Endothelial cell of umbilical vein (primary cell): ENCODE data around the gene ITGA2. TPM values are rescaled to one million over a fixed set of nuclear protein-coding genes. Genes with fewer than 3 reads are reported as not detected.
A peak's percentile ranks its signal among the peaks of the same experiment; 100 is the strongest.

ENCODE experiments used
- BruUV-seq: library from RNA; stranded (reverse); fragments of 400-500 nt; replicated peaks from 2 replicates; lab custom pipeline; 2021; lab: Mats Ljungman, UMichigan
- CTCF ChIA-PET: fragments of 300-600, 350-600 bp; sonication (Branson Sonifier 250); formaldehyde crosslinking; loops from one replicate; lab custom pipeline; 2021; ENCODE audit warnings: antibody characterized with exemption, inconsistent platforms; lab: Charles Lee
- POLR2A ChIA-PET: fragments of 300-600, 350-600 bp; sonication (Branson Sonifier 250); formaldehyde crosslinking; loops from one replicate; lab custom pipeline; 2021; ENCODE audit warnings: antibody characterized with exemption, inconsistent platforms; lab: Charles Lee
- DNase-seq: peaks from one replicate; pipeline ENCODE4 v3.0.0-alpha.2; 2011; ENCODE audit warnings: low read depth, low spot score
- FAIRE-seq: peaks from 2 replicates; lab custom pipeline; 2011; peaks lifted over from hg19 to GRCh38; lab: Jason Lieb, UNC
- H2AFZ ChIP-seq: 2 replicates; pipeline ENCODE4 v1.6.0; 2012; ENCODE audit warnings: low read depth, low read length, control low read depth, inconsistent platforms
- H3K27ac ChIP-seq: 2 replicates; pipeline ENCODE4 v1.5.1; 2011; ENCODE audit warnings: low read depth, mild to moderate bottlenecking, control low read depth, low read length, moderate library complexity; ENCODE audit not compliant: insufficient read depth
- H3K27me3 ChIP-seq, 2 experiments: 2 replicates each; pipeline versions ENCODE4 v1.6.0 to v1.6.1; 2011; ENCODE audit warnings: low read length in 2 of 2, mixed read lengths in 1 of 2; ENCODE audit not compliant: control insufficient read depth in 2 of 2, insufficient read depth in 2 of 2
- H3K36me3 ChIP-seq, 2 experiments: 2 replicates in 1 of 2; 3 replicates in 1 of 2; pipeline ENCODE4 v1.5.1; 2011; ENCODE audit warnings: low read length in 2 of 2, mild to moderate bottlenecking in 1 of 2, moderate library complexity in 1 of 2; ENCODE audit not compliant: control insufficient read depth in 2 of 2, insufficient read depth in 2 of 2; ENCODE audit errors: extremely low read depth in 1 of 2
- H3K4me1 ChIP-seq: 3 replicates; pipeline ENCODE4 v1.5.1; 2011; ENCODE audit warnings: mild to moderate bottlenecking, low read length; ENCODE audit not compliant: control insufficient read depth, insufficient read depth; ENCODE audit errors: extremely low read depth
- H3K4me2 ChIP-seq: 2 replicates; pipeline ENCODE4 v1.6.1; 2011; ENCODE audit warnings: low read length, control low read depth, mixed read lengths; ENCODE audit not compliant: insufficient read depth
- H3K4me3 ChIP-seq, 3 experiments: fragments of 200-600 bp in 1 of 3; sonication (generic), shearing (Covaris generic) in 1 of 3; replicated peaks in 1 of 3; 2 replicates each; pipeline ENCODE4 v1.5.1; 2011 to 2016; ENCODE audit warnings: control low read depth in 3 of 3, low read length in 3 of 3, mild to moderate bottlenecking in 2 of 3, inconsistent platforms in 1 of 3, low read depth in 1 of 3, moderate library complexity in 1 of 3; ENCODE audit not compliant: insufficient read depth in 1 of 3
- H3K79me2 ChIP-seq: 2 replicates; pipeline ENCODE4 v1.6.0; 2012; ENCODE audit warnings: low read length, inconsistent platforms; ENCODE audit not compliant: control insufficient read depth, insufficient read depth
- H3K9ac ChIP-seq: replicated peaks from 2 replicates; pipeline ENCODE3; 2011; ENCODE audit warnings: low read length, control low read depth; ENCODE audit not compliant: insufficient read depth; ENCODE audit errors: extremely low read depth
- H3K9me1 ChIP-seq: replicated peaks from 3 replicates; pipeline ENCODE4 v1.6.0; 2011; ENCODE audit warnings: mild to moderate bottlenecking, low read length; ENCODE audit not compliant: control insufficient read depth, insufficient read depth; ENCODE audit errors: extremely low read depth
- H3K9me3 ChIP-seq: replicated peaks from 2 replicates; pipeline ENCODE4 v1.5.1; 2012; ENCODE audit warnings: low read length, inconsistent platforms; ENCODE audit not compliant: control insufficient read depth, insufficient read depth
- H4K20me1 ChIP-seq: replicated peaks from 2 replicates; pipeline ENCODE3; 2011; ENCODE audit warnings: mild to moderate bottlenecking, low read length; ENCODE audit not compliant: control insufficient read depth, insufficient read depth; ENCODE audit errors: extremely low read depth
- CTCF ChIP-seq, 2 donors: IDR thresholded peaks; 1 replicate in 1 of 2; 2 replicates in 1 of 2; pipeline ENCODE4 v1.5.1; 2011; ENCODE audit warnings: low read length in 2 of 2, mild to moderate bottlenecking in 2 of 2, moderate library complexity in 2 of 2, control low read depth in 1 of 2, inconsistent platforms in 1 of 2, low read depth in 1 of 2; ENCODE audit not compliant: insufficient read depth in 1 of 2; ENCODE audit errors: extremely low read depth in 1 of 2
- EZH2 ChIP-seq: IDR thresholded peaks from 2 replicates; pipeline ENCODE4 v1.6.1; 2012; ENCODE audit warnings: borderline replicate concordance, low read depth, mild to moderate bottlenecking, moderate library complexity, low read length, inconsistent platforms; ENCODE audit not compliant: severe bottlenecking
- FOS ChIP-seq: IDR thresholded peaks from 2 replicates; pipeline ENCODE4 v1.6.1; 2011; ENCODE audit warnings: mild to moderate bottlenecking, low read length, moderate library complexity, borderline replicate concordance; ENCODE audit not compliant: insufficient read depth
- GATA2 ChIP-seq: IDR thresholded peaks from 2 replicates; pipeline ENCODE4 v1.7.0; 2011; ENCODE audit warnings: low read depth, mild to moderate bottlenecking, moderate library complexity, mixed read lengths, low read length; ENCODE audit not compliant: insufficient read length, insufficient read depth
- JUN ChIP-seq: IDR thresholded peaks from 2 replicates; pipeline ENCODE4 v1.6.1; 2011; ENCODE audit warnings: borderline replicate concordance, low read depth; ENCODE audit not compliant: insufficient read length, insufficient read depth
- MYC ChIP-seq: IDR thresholded peaks from one replicate; pipeline ENCODE4 v1.6.1; 2011; ENCODE audit warnings: mild to moderate bottlenecking, low read depth, low read length
- POLR2A ChIP-seq: IDR thresholded peaks from 2 replicates; pipeline ENCODE4 v1.6.1; 2012; ENCODE audit warnings: low read depth, mild to moderate bottlenecking, control low read depth, low read length
- POLR2AphosphoS5 ChIP-seq: IDR thresholded peaks from 2 replicates; pipeline ENCODE4 v1.6.1; 2012; ENCODE audit warnings: low read depth, mild to moderate bottlenecking, control low read depth, low read length, moderate library complexity; ENCODE audit not compliant: insufficient read depth
- dilution Hi-C: fragments of 300-500 bp; cut with MboI; formaldehyde crosslinking; loops from one replicate; pipeline ENCODE4 v1.15.0; 2019; ENCODE audit warnings: low sequenced_read_pairs; ENCODE audit not compliant: extremely low pct_ligation_motif_present
- intact Hi-C: fragments of 100-400 bp; cut with micrococcal nuclease; formaldehyde crosslinking; loops from one replicate; pipeline ENCODE4 v1.10.0; 2022
- polyA plus RNA-seq, 4 experiments: library from polyadenylated mRNA; depleted of rRNA in 3 of 4; stranded (reverse) in 3 of 4; unstranded in 1 of 4; fragments of >200 nt; gene quantifications; 2 replicates each; pipeline versions ENCODE4 v1.2.1 to v1.2.3, GENCODE V29; 2011 to 2012; ENCODE audit warnings: missing spikeins in 1 of 4
- total RNA-seq: library from RNA; stranded (reverse); gene quantifications from 2 replicates; pipeline ENCODE4 v1.2.3, GENCODE V29; 2021
- TF ChIP-seq, protein P1 (sequence below): IDR thresholded peaks from 2 replicates; pipeline ENCODE4 v1.6.1; 2011; ENCODE audit not compliant: insufficient read depth, insufficient read length

ITGA2 gene
- total and polyA plus RNA-seq, 2 donors (not counting 3 experiments of a cell fraction or from before 2014, with no cell fraction given): 11.2 to 62.3 TPM

DNA sequence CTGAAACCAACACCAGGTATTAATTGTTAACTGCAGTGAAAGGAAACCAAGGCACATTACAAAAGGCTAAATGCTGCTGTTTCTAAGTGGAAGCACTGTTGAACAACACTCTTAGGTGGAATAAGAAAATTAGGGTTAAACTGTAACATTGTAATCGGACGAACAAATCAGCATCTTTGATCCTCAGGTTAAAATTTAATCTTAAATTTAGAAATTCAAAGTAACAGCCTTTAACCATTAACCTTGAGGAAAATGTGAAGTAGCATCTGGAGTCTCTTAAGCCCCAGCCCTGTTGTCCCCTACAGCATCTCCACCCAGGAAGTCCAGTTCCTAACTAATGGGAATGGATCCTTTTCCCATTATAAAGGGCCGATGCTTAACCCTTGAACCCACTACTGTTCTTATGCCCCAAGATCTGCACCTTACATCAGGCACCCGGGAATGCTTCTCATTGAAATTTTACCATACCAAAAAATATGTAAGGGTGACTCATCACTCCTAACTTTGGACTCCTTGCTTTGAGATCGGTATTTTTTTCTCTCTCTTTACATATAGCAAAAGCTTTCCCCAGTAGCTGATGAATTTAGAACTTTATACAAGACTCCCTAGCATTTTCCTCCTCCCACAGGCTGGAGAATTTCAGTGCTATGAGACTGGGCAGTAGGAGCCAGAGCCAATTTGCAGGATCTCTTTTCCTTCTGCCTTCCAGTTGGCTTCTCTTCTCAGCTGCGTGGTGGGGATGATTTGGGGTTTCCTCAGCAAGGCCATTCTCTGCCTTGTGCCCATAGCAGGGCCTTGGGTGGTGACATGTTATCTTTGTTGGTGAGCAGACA lies 32.0 kb upstream of the ITGA2 start:
- no peaks in the 10 kb centered on the region for H3K36me3 ChIP-seq
- H3K9ac ChIP-seq: no peak overlapping the region
- intact Hi-C loops (no loop called here), dilution Hi-C loops (no loop called here)
- TF ChIP-seq JUN (peak; percentile 17), EZH2 (no peak)
- no TSS peak for BruUV-seq
- ChIA-PET CTCF (interaction anchor here (0.5 to 1.8 kb wide), 3 partner anchors 9 to 962 kb away, joined by 3 to 4 read pairs (median 4); no protein-coding TSS in a partner anchor), POLR2A (no interaction called here)
- no peak overlapping the region for H3K27ac ChIP-seq
- no peaks in the 10 kb centered on the region for H3K27me3 ChIP-seq
- no peaks in the 10 kb centered on the region for H4K20me1 ChIP-seq
- H3K9me3 ChIP-seq: no peaks in the 10 kb centered on the region
- DNase-seq (no peak), FAIRE-seq (no peak)
- no peak overlapping the region for H2AFZ ChIP-seq
- H3K4me2 ChIP-seq: no peak overlapping the region
- no peaks in the 10 kb centered on the region for H3K9me1 ChIP-seq
- H3K79me2 ChIP-seq: no peaks in the 10 kb centered on the region
- H3K4me3 ChIP-seq: no peak overlapping the region
- H3K4me1 ChIP-seq: no peaks in the 10 kb centered on the region

DNA sequence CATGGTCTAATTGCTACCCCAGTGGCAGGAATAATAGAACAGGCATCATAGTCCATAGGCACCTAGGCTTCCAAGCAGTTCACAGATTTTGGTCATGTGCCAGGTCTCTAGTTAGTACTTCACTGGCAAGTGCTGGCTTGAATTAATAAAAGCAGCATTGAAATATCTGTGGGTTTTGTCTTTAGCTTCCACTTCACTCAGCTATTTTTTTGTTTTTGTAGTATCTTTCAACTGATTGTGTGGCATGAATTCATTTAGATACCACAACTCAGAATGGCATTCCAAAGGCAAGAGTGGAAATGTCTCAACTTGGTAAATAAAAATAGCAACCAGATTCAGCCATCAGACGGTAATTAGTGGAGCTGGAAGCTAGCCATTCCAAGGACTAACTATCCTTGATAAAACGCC lies 27.9 kb upstream of the ITGA2 start:
- no peak for TF ChIP-seq CTCF (IDR thresholded peaks at IDR 0.05; ENCODE audit: extremely low read depth in 1 of 2, insufficient read depth in 1 of 2, low read depth in 1 of 2, low read length in 2 of 2)
- TF ChIP-seq FOS: no peak
- no peak for TF ChIP-seq JUN
- no peak for TF ChIP-seq MYC
- TF ChIP-seq GATA2: no peak
- TF ChIP-seq POLR2AphosphoS5: no peak
- TF ChIP-seq EZH2: no peak
- no peak for TF ChIP-seq POLR2A
- TF ChIP-seq, protein P1, sequence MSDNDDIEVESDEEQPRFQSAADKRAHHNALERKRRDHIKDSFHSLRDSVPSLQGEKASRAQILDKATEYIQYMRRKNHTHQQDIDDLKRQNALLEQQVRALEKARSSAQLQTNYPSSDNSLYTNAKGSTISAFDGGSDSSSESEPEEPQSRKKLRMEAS: no peak
- H3K4me2 ChIP-seq: no peak overlapping the region
- H3K27ac ChIP-seq: no peak overlapping the region
- intact Hi-C loops (no loop called here), dilution Hi-C loops (no loop called here)
- no peak overlapping the region for H2AFZ ChIP-seq
- BruUV-seq: no TSS peak
- FAIRE-seq: no peak
- no peaks in the 10 kb centered on the region for H3K79me2 ChIP-seq
- no peaks in the 10 kb centered on the region for H4K20me1 ChIP-seq
- ChIA-PET POLR2A (no interaction called here), CTCF (interaction anchor here (2.4 kb wide), 1 partner anchor 12 kb away, joined by 13 read pairs; no protein-coding TSS in a partner anchor)
- H3K9me1 ChIP-seq: no peaks in the 10 kb centered on the region
- H3K9me3 ChIP-seq: no peaks in the 10 kb centered on the region
- no peaks in the 10 kb centered on the region for H3K27me3 ChIP-seq
- no peaks in the 10 kb centered on the region for H3K4me1 ChIP-seq
- DNase-seq: no peak
- no peak overlapping the region for H3K9ac ChIP-seq
- no peaks in the 10 kb centered on the region for H3K36me3 ChIP-seq
- H3K4me3 ChIP-seq: no peak overlapping the region
